Endodermal cell (in vitro differentiated cells): Measurements from ENCODE around the gene TRIM38. TPM values are rescaled to one million over a fixed set of nuclear protein-coding genes. Genes with fewer than 3 reads are reported as not detected.
"Not testable (repeated sequence)": the region's sequence is repeated elsewhere in the genome, so short reads cannot be mapped to it uniquely, and the experiment has no call there.

ENCODE experiments used
- DNase-seq: peaks from one replicate; pipeline ENCODE4 v3.0.0-alpha.2; 2017
- H3K27ac ChIP-seq: 2 replicates; pipeline ENCODE4 v1.5.1; 2013; ENCODE audit warnings: mild to moderate bottlenecking, low read depth, low read length, moderate library complexity
- H3K27me3 ChIP-seq: 2 replicates; pipeline ENCODE4 v1.6.1; 2013; ENCODE audit warnings: mild to moderate bottlenecking, low read length, moderate library complexity; ENCODE audit not compliant: insufficient read depth, control insufficient read depth, poor library complexity, severe bottlenecking
- H3K36me3 ChIP-seq: 2 replicates; pipeline ENCODE4 v1.7.0; 2013; ENCODE audit warnings: mild to moderate bottlenecking, low read length, moderate library complexity; ENCODE audit not compliant: control insufficient read depth, insufficient read depth
- H3K4me1 ChIP-seq: one replicate; pipeline ENCODE4 v1.7.0; 2013; ENCODE audit warnings: low read length; ENCODE audit not compliant: control insufficient read depth, insufficient read depth
- H3K4me3 ChIP-seq: 2 replicates; pipeline ENCODE4 v1.5.1; 2013; ENCODE audit warnings: mild to moderate bottlenecking, low read length, moderate library complexity
- H3K9ac ChIP-seq: 2 replicates; pipeline ENCODE4 v1.6.1; 2013; ENCODE audit warnings: mild to moderate bottlenecking, low read length, moderate library complexity; ENCODE audit not compliant: poor library complexity, severe bottlenecking; ENCODE audit errors: extremely low read depth
- H3K9me3 ChIP-seq: 2 replicates; pipeline ENCODE4 v1.6.1; 2013; ENCODE audit warnings: mild to moderate bottlenecking, low read length, moderate library complexity; ENCODE audit not compliant: control insufficient read depth
- H3K27ac Mint-ChIP-seq: 2 replicates; pipeline ENCODE4 v1.8.0; 2020; ENCODE audit warnings: mixed read lengths
- H3K27me3 Mint-ChIP-seq: 2 replicates; pipeline ENCODE4 v1.8.0; 2021; ENCODE audit warnings: mild to moderate bottlenecking, mixed read lengths; ENCODE audit not compliant: insufficient read depth
- H3K36me3 Mint-ChIP-seq: 2 replicates; pipeline ENCODE4 v1.8.0; 2020; ENCODE audit warnings: low read depth, mixed read lengths
- H3K4me1 Mint-ChIP-seq: 2 replicates; pipeline ENCODE4 v1.8.0; 2020; ENCODE audit warnings: mixed read lengths
- H3K4me3 Mint-ChIP-seq: 2 replicates; pipeline ENCODE4 v1.8.0; 2020; ENCODE audit warnings: mild to moderate bottlenecking, moderate library complexity, mixed read lengths
- H3K9me3 Mint-ChIP-seq: 2 replicates; pipeline ENCODE4 v1.8.0; 2020; ENCODE audit warnings: mild to moderate bottlenecking, mixed read lengths
- CTCF ChIP-seq: fragments of 200-600 bp; sonication (generic); conservative IDR thresholded peaks from 2 replicates; pipeline ENCODE4 v1.5.0; 2021; ENCODE audit warnings: antibody characterized with exemption, mild to moderate bottlenecking
- WGBS, 2 experiments: methylation state at CpG; one replicate each; pipeline versions ENCODE4 v1.1.5 to v1.1.7; 2013; ENCODE audit warnings: missing lambda C conversion rate in 2 of 2, mixed read lengths in 1 of 2; ENCODE audit not compliant: insufficient coverage in 1 of 2, insufficient read length in 1 of 2; 5-methylcytosine and 5-hydroxymethylcytosine counted together
- total RNA-seq, 2 donors: library from RNA; stranded (reverse); fragmentation: NEBNext Ultra II Directional in 1 of 2; extraction: Animal tissue kit (Norgen Biotek cat#: 25700) in 1 of 2; gene quantifications; 2 replicates in 1 of 2; 3 replicates in 1 of 2; pipeline ENCODE4 v1.2.1, GENCODE V29; 2021

The TRIM38 gene
- total RNA-seq, 2 donors from 2014 or later: 4.2 to 4.4 TPM

- Histone ChIP-seq H3K4me1 (no peaks in the 10 kb centered on the region), H3K27ac (no peak overlapping the region), H3K9me3 (no peaks in the 10 kb centered on the region), H3K9ac (no peak overlapping the region), H3K36me3 (no peaks in the 10 kb centered on the region), H3K4me3 (no peak overlapping the region), H3K27me3 (no peaks in the 10 kb centered on the region)
- Mint-ChIP-seq H3K36me3 (no peaks in the 10 kb centered on the region), H3K4me1 (no peaks in the 10 kb centered on the region), H3K9me3 (no peaks in the 10 kb centered on the region), H3K4me3 (no peak overlapping the region), H3K27ac (no peak overlapping the region), H3K27me3 (no peaks in the 10 kb centered on the region)
- no peak for TF ChIP-seq CTCF
- DNase-seq: no peak
- 95 to 100% methylated on average over 1 to 2 of the region's 2 CpGs for WGBS, 2 experiments
These were observed 35.4 kb upstream of the TRIM38 start for GRCh38 chr6:25927178-25927577.

GRCh38 chr6:25927756-25928216, 34.8 kb upstream of the TRIM38 start:
- Mint-ChIP-seq H3K36me3 (no peaks in the 10 kb centered on the region), H3K9me3 (no peaks in the 10 kb centered on the region), H3K27ac (no peak overlapping the region), H3K4me3 (no peak overlapping the region), H3K4me1 (no peaks in the 10 kb centered on the region), H3K27me3 (no peaks in the 10 kb centered on the region)
- no peak for DNase-seq
- Histone ChIP-seq H3K27ac (no peak overlapping the region), H3K9ac (no peak overlapping the region), H3K27me3 (no peaks in the 10 kb centered on the region), H3K9me3 (no peaks in the 10 kb centered on the region), H3K4me3 (no peak overlapping the region), H3K4me1 (no peaks in the 10 kb centered on the region), H3K36me3 (no peaks in the 10 kb centered on the region)
- WGBS, 2 experiments: 80 to 89% methylated on average over 1 to 2 of the region's 2 CpGs
- TF ChIP-seq CTCF: no peak

- DNase-seq: no peak
These were observed 33.9 kb upstream of the TRIM38 start for GRCh38 chr6:25928562-25929324.

GRCh38 chr6:25929785-25930184, 32.8 kb upstream of the TRIM38 start:
- H3K4me3 ChIP-seq, H3K27me3 ChIP-seq, H3K9me3 ChIP-seq, H3K27ac Mint-ChIP-seq, H3K4me1 Mint-ChIP-seq, H3K27me3 Mint-ChIP-seq, DNase-seq, H3K4me1 ChIP-seq, H3K4me3 Mint-ChIP-seq, H3K9me3 Mint-ChIP-seq, H3K36me3 Mint-ChIP-seq, H3K36me3 ChIP-seq, H3K27ac ChIP-seq, H3K9ac ChIP-seq: not testable (repeated sequence)
- WGBS, 2 experiments: 91 to 92% methylated on average over 8 to 12 of the region's 12 CpGs

More at GRCh38 chr6:25928562-25929324, 33.9 kb upstream of the TRIM38 start:
- Mint-ChIP-seq H3K36me3 (no peaks in the 10 kb centered on the region), H3K27me3 (no peaks in the 10 kb centered on the region), H3K9me3 (no peaks in the 10 kb centered on the region), H3K27ac (no peak overlapping the region), H3K4me3 (no peak overlapping the region), H3K4me1 (no peaks in the 10 kb centered on the region)
- Histone ChIP-seq H3K9me3 (no peaks in the 10 kb centered on the region), H3K4me3 (no peak overlapping the region), H3K27me3 (no peaks in the 10 kb centered on the region), H3K27ac (no peak overlapping the region), H3K9ac (no peak overlapping the region), H3K4me1 (no peaks in the 10 kb centered on the region), H3K36me3 (no peaks in the 10 kb centered on the region)
- WGBS, 2 experiments: 80 to 99% methylated on average over 1 to 4 of the region's 4 CpGs
- TF ChIP-seq CTCF: no peak
